Stimulated activated CD8-positive, alpha-beta memory T cell treated with anti-CD3 and anti-CD28 coated beads, Interleukin-4, amount 100 ng/mL, for 1 hour (primary cell): ENCODE measurements around the gene PPP1R9B.

Experiments
- DNase-seq, 2 donors: peaks; one replicate each; pipeline ENCODE4 v3.0.0-alpha.2; 2020; ENCODE audit warnings: low read depth in 2 of 2, low spot score in 1 of 2

Gene PPP1R9B

GRCh38 chr17:50187751-50188530 lies 37.5 kb upstream of the PPP1R9B start:
- no peak for DNase-seq

- no peak for DNase-seq
Measured at GRCh38 chr17:50187394-50187725, 36.9 kb upstream of the PPP1R9B start.

- no peak for DNase-seq
Measured at GRCh38 chr17:50186661-50187393, 36.4 kb upstream of the PPP1R9B start.

GRCh38 chr17:50185631-50186471 lies 35.4 kb upstream of the PPP1R9B start:
- DNase-seq: no peak

- no peak for DNase-seq
Measured at GRCh38 chr17:50184611-50185398, 34.3 kb upstream of the PPP1R9B start.

- DNase-seq: no peak
Measured at GRCh38 chr17:50184064-50184463, 33.6 kb upstream of the PPP1R9B start.

GRCh38 chr17:50183421-50183994 lies 33.0 kb upstream of the PPP1R9B start:
- DNase-seq: no peak

GRCh38 chr17:50182783-50183420 lies 32.4 kb upstream of the PPP1R9B start:
- no peak for DNase-seq

- no peak for DNase-seq
Measured at GRCh38 chr17:50181591-50182560, 31.4 kb upstream of the PPP1R9B start.

- no peak for DNase-seq
Measured at GRCh38 chr17:50181144-50181543, 30.7 kb upstream of the PPP1R9B start.

GRCh38 chr17:50180620-50181019 lies 30.1 kb upstream of the PPP1R9B start:
- no peak for DNase-seq

- no peak for DNase-seq
Measured at GRCh38 chr17:50180111-50180510, 29.6 kb upstream of the PPP1R9B start.

- DNase-seq: peak in 1 of 2 donors; percentile 17
Measured at GRCh38 chr17:50177983-50178834, 27.7 kb upstream of the PPP1R9B start.

- no peak for DNase-seq
Measured at GRCh38 chr17:50177476-50177875, 27.0 kb upstream of the PPP1R9B start.

GRCh38 chr17:50176559-50177357 lies 26.3 kb upstream of the PPP1R9B start:
- no peak for DNase-seq

- no peak for DNase-seq
Measured at GRCh38 chr17:50175035-50175807, 24.7 kb upstream of the PPP1R9B start.
